ENCODE results near the gene FBLN7.
"Not testable (repeated sequence)": the region's sequence is repeated elsewhere in the genome, so short reads cannot be mapped to it uniquely, and the experiment has no call there.

Gene FBLN7

GRCh38 chr2:112184121-112184520 is 45.9 kb downstream of the FBLN7 start:
- no peak for DNase-seq (ENCODE audit: low spot score)

GRCh38 chr2:112185131-112185530 is 46.9 kb downstream of the FBLN7 start:
- DNase-seq (ENCODE audit: low spot score) = no peak

- no peak for DNase-seq (ENCODE audit: low spot score)
Observed at GRCh38 chr2:112187046-112187715, 49.0 kb downstream of the FBLN7 start.

DNA sequence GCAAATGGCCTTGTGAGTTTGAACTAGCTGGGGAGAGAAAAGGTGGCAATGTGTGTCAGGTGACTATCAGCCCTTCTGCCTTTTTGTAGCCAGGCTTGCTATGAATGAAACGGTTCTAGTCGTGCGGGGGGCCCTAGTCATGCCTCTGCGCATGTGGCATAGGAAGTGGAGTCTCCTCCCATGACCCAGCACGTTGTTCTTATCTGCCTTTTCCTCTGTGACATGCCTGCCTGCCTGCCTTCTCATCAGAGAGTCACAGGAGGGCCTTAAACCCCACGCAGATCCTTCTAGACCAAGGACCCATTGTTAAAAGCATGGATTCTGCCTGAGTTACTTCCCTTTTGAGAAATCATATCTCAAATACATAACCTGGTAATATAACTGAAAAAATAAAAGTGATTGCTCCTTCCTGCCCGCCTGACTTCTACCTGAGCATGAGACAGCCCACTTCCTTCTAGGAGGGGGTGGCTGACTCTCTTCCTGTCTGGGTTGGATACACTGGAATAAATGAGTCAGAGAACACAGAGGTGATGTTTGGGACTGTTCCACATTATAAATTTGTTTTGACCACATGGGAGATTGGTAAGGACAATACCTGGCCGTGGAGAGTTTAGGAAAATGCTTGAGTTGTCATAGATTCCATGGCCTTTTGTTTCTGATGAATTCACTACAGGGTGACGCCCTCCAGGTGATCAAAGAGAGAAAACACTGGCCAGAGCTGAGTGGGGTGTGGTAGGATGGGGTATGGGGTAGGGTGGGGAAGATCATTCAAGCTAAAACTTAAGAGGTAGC is 49.8 kb downstream of the FBLN7 start:
- peak; percentile 87 for DNase-seq (ENCODE audit: low spot score)

- no peak for DNase-seq (ENCODE audit: low spot score)
Observed at GRCh38 chr2:112189001-112189556, 50.9 kb downstream of the FBLN7 start.

GRCh38 chr2:112194028-112194427 is 55.8 kb downstream of the FBLN7 start:
- DNase-seq (ENCODE audit: low spot score) = no peak

- DNase-seq (ENCODE audit: low spot score) = no peak
Observed at GRCh38 chr2:112194482-112194881, 56.3 kb downstream of the FBLN7 start.

DNA sequence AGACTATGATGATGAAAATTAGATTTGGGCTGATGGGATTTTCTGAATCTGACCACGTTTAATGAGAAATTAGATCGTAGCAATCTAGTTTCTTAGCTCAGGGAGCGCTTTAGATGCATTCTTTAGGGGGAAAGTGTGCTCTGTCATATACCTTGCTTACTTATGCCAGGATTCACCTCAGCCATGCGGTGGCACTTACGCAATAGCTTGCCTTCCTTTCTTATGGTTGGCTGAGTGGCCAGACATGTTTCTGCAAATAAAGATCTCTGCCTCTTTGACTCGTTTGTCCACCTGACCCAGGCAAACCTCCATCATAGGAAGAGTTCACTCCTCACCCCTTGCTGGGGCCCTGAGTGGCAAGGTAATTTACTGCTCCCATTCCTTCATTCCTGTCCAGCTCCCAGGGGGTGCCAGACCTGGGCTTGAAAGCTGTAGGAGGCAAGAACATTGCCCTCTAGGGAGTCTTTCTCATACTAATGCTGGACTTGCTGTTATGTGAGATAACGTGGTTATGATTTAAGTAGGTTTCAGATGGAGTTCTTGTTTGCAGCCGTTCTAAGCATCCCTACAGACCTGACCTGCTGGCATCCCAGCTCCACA is 57.1 kb downstream of the FBLN7 start:
- DNase-seq (ENCODE audit: low spot score) = no peak

GRCh38 chr2:112195950-112196349 is 57.8 kb downstream of the FBLN7 start:
- DNase-seq (ENCODE audit: low spot score) = no peak

DNA sequence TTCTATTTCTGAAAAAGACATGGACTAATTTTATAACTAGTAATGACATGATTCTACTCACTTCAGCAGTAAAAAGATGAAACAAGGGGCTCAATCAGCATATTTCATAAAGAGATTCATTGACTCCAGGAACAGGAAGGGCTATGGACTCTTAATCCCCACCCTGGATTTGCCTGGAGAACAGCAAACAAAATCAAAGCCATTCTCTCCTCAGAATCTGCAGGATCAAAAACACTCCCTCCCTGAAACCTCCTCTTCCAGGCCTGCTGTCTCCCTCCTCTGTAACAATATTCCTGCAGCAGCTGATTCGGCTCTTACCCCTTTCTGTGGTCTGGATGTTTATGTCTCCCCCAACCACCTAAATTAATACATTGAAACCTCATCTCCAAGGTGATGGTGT is 59.7 kb downstream of the FBLN7 start:
- DNase-seq (ENCODE audit: low spot score) = no peak

DNA sequence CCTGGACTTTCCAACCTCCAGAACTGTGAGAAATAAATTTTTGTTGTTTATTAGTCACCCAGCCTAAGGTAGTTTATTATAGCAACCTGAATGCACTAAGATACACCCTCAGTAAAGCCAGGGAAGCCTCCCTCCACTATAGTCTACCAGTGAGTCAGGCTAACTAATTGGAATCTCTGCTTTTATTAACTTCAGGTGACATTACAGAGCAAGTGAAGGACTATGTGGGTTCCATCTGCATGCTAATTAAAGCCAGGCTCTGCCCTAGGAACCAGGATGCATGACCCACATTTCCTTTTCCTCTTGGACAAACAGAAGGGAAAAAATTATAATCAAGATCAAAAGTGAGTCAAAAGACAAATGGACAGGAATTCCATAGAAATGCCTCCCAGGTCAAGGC is 60.6 kb downstream of the FBLN7 start:
- peak; percentile 20 for DNase-seq (ENCODE audit: low spot score)

GRCh38 chr2:112199188-112199587 is 61.0 kb downstream of the FBLN7 start:
- no peak for DNase-seq (ENCODE audit: low spot score)

DNA sequence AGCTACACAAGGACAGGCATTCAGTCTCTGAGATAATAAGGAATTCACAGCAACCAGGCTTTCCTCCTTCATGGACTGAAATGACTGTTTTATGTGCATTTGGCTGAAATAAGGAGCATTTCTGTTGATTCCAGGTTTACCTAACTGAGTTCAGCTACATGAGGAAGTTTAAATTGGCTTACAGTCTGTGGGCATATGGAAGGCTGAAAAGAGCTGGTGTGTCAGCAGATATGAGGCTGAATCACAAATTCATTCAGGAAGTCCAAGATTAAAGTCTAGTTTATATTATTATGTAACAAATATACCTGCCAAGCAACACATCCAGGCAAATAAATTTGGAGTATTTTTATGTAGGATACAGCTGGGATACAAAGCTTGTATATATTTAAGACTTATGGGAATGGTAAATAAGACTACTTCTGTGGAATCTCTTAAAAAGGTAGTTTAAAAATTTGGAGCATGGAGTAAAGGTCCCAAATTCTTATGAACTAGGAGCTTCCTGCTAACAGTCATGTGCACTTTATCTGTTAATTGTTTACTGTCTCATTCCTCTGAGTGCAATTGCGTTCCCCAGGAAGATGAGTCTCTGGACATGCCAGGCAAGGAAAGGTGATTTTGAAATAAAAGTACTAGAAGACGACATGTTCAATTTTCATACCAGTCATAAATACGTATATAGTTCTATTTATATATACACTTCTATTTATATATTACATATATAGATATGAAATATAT is 63.7 kb downstream of the FBLN7 start:
- DNase-seq (ENCODE audit: low spot score) = peak; percentile 17

- peak; percentile 17 for DNase-seq (ENCODE audit: low spot score)
Observed at GRCh38 chr2:112204411-112204810, 66.2 kb downstream of the FBLN7 start.

DNA sequence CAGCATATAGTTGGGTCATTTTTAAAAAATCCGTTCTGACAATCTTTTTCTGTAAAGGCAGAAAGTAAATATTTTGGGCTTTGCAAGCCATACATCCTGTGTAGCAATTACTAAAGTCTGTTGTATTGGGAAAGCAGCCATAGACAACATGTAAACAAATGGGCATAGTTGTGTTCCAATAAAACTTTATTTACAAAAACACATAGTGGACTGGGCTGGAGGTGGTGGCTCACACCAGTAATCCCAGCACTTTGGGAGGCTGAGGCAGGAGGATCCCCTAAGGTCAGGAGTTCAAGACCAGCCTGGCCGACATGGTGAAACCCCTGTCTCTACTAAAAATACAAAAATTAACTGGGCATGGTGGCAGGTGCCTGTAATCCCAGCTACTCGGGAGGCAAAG is 69.7 kb downstream of the FBLN7 start:
- DNase-seq (ENCODE audit: low spot score) = not testable (repeated sequence)

GRCh38 chr2:112216167-112216566 is 78.0 kb downstream of the FBLN7 start:
- DNase-seq (ENCODE audit: low spot score) = peak; percentile 4

- no peak for DNase-seq (ENCODE audit: low spot score)
Observed at GRCh38 chr2:112217854-112218253, 79.7 kb downstream of the FBLN7 start.

- no peak for DNase-seq (ENCODE audit: low spot score)
Observed at GRCh38 chr2:112220186-112220585, 82.0 kb downstream of the FBLN7 start.

GRCh38 chr2:112220831-112221230 is 82.6 kb downstream of the FBLN7 start:
- no peak for DNase-seq (ENCODE audit: low spot score)

DNA sequence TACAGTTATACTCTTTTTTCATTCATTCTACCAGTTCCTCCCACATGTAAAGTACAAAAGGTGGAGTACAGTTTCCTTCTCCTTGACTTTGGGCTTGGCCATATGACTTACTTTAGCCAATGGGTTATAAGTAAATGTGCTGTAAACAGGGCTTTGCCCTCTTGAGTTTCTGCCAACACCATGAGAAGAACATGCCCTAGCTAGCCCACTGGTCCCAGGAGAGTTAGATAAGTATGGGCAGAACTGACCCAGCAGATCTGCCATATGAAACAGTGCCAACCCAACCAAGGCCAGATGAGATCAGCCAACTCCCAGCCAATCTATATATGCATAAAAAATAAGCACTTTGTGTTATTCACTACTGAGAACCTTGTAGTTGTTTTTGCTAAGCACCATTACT is 91.2 kb downstream of the FBLN7 start:
- DNase-seq (ENCODE audit: low spot score) = no peak

DNA sequence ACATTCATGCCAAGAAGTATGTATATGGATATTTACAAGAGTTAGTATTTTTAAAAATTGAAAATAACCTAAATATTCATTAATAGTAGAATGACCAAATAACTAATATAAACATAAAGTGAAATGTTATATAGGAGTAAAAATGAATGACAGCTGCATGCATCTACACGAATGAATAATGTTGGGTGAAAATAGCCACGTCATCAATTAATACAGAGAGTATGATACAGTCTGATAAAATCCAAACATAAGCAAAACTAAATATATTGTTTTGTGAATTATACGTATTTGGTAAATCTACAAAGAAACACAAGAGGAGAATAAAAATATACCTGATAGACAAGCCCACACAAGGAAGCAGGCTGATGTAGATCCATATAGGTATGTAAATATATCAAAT is 92.2 kb downstream of the FBLN7 start:
- DNase-seq (ENCODE audit: low spot score) = no peak

Measured in kidney tubule cell (primary cell).